Stimulated activated CD4-positive, alpha-beta T cell treated with anti-CD3 and anti-CD28 coated beads, Interleukin-4, amount 100 ng/mL, for 1 hour (primary cell): ENCODE results near the gene TXNDC12.
A peak's percentile ranks its signal among the peaks of the same experiment; 100 is the strongest.
"Not testable (repeated sequence)": the region's sequence is repeated elsewhere in the genome, so short reads cannot be mapped to it uniquely, and the experiment has no call there.

Experiments
- DNase-seq: peaks from one replicate; pipeline ENCODE4 v3.0.0-alpha.2; 2020

The TXNDC12 gene

GRCh38 chr1:52045666-52046195, 9.3 kb downstream of the TXNDC12 start:
- DNase-seq, result not testable (repeated sequence)

- no peak for DNase-seq
Observed at GRCh38 chr1:52045236-52045635, 9.8 kb downstream of the TXNDC12 start.

- no peak for DNase-seq
Observed at GRCh38 chr1:52041551-52042185, 13.3 kb downstream of the TXNDC12 start.

- DNase-seq, result no peak
Observed at GRCh38 chr1:52037909-52038308, 17.1 kb downstream of the TXNDC12 start.

- DNase-seq, result no peak
Observed at GRCh38 chr1:52037402-52037814, 17.6 kb downstream of the TXNDC12 start.

GRCh38 chr1:52034050-52034384, 21.0 kb downstream of the TXNDC12 start:
- no peak for DNase-seq

GRCh38 chr1:52033190-52034049, 21.6 kb downstream of the TXNDC12 start, which contains the start of gene KTI12:
TSS of gene KTI12 (minus strand) at chr1:52033810. CDS start at chr1:52033761, 49 bp downstream.
- DNase-seq, result peak; percentile 83

- peak; percentile 9 for DNase-seq
Observed at GRCh38 chr1:52032785-52033131, 22.2 kb downstream of the TXNDC12 start.

- no peak for DNase-seq
Observed at GRCh38 chr1:52032124-52032784, 22.7 kb downstream of the TXNDC12 start.

- not testable (repeated sequence) for DNase-seq
Observed at GRCh38 chr1:52028839-52029238, 26.2 kb downstream of the TXNDC12 start.

- no peak for DNase-seq
Observed at GRCh38 chr1:52028328-52028727, 26.7 kb downstream of the TXNDC12 start.

- DNase-seq, result no peak
Observed at GRCh38 chr1:52026278-52026677, 28.7 kb downstream of the TXNDC12 start.

- no peak for DNase-seq
Observed at GRCh38 chr1:52022133-52022532, 32.9 kb downstream of the TXNDC12 start.

- no peak for DNase-seq
Observed at GRCh38 chr1:52008071-52008809, 46.8 kb downstream of the TXNDC12 start.

GRCh38 chr1:52007215-52008002, 47.6 kb downstream of the TXNDC12 start:
- no peak for DNase-seq

- not testable (repeated sequence) for DNase-seq
Observed at GRCh38 chr1:52006081-52006553, 48.9 kb downstream of the TXNDC12 start.

GRCh38 chr1:52005548-52005947, 49.4 kb downstream of the TXNDC12 start:
- not testable (repeated sequence) for DNase-seq

GRCh38 chr1:52003877-52004276, 51.1 kb downstream of the TXNDC12 start:
- DNase-seq, result no peak

GRCh38 chr1:52002038-52002917, 52.7 kb downstream of the TXNDC12 start:
- DNase-seq, result no peak

GRCh38 chr1:51998701-51999100, 56.3 kb downstream of the TXNDC12 start:
- DNase-seq, result no peak

GRCh38 chr1:51997974-51998382, 57.0 kb downstream of the TXNDC12 start:
- DNase-seq, result no peak
